NT2/D1 (cell line): ENCODE measurements around the gene REC8.

ENCODE experiments used
- YY1 ChIP-seq: IDR thresholded peaks from 2 replicates; pipeline ENCODE4 v1.6.1; 2011; ENCODE audit not compliant: insufficient read length, insufficient read depth
- ZNF274 ChIP-seq: IDR thresholded peaks from 2 replicates; pipeline ENCODE4 v1.6.1; 2011; ENCODE audit warnings: mild to moderate bottlenecking, low read depth, low read length

- TF ChIP-seq YY1 (no peak), ZNF274 (no peak)
Observed at GRCh38 chr14:24219521-24219920, 47.6 kb downstream of the REC8 start.
